SK-N-SH (cell line): ENCODE results near the gene BCHE.

Experiments
- CHD2 ChIP-seq: fragments of 150-350 bp; IDR thresholded peaks from 2 replicates; pipeline ENCODE4 v1.6.1; 2018; ENCODE audit warnings: low read length; ENCODE audit not compliant: partially characterized antibody
- FOXJ3 ChIP-seq: sonication (generic); formaldehyde crosslinking; IDR thresholded peaks from 2 replicates; pipeline ENCODE4 v1.5.1; 2020; ENCODE audit warnings: mild to moderate bottlenecking, missing genetic modification reagents
- GATA2 ChIP-seq: sonication (generic); formaldehyde crosslinking; IDR thresholded peaks from 2 replicates; pipeline ENCODE4 v1.5.0; 2020; ENCODE audit warnings: mild to moderate bottlenecking, missing genetic modification reagents
- JUND ChIP-seq: IDR thresholded peaks from 2 replicates; pipeline ENCODE4 v1.4.0; 2012
- MXI1 ChIP-seq: IDR thresholded peaks from 2 replicates; pipeline ENCODE4 v1.6.1; 2012; ENCODE audit warnings: mild to moderate bottlenecking, low read depth, low read length, improper control_type of control experiment
- NFIC ChIP-seq: IDR thresholded peaks from 2 replicates; pipeline ENCODE4 v1.4.0; 2012; ENCODE audit warnings: borderline replicate concordance
- RAD21 ChIP-seq: IDR thresholded peaks from 2 replicates; pipeline ENCODE4 v1.6.1; 2012; ENCODE audit warnings: mild to moderate bottlenecking, low read length
- SIN3A ChIP-seq: IDR thresholded peaks from 2 replicates; pipeline ENCODE4 v1.6.1; 2012; ENCODE audit warnings: low read depth, mild to moderate bottlenecking, low read length, moderate library complexity, borderline replicate concordance
- TCF12 ChIP-seq: IDR thresholded peaks from 2 replicates; pipeline ENCODE4 v1.4.0; 2012
- YY1 ChIP-seq: IDR thresholded peaks from 2 replicates; pipeline ENCODE4 v1.4.0; 2012; ENCODE audit warnings: low read depth, mild to moderate bottlenecking
- TF ChIP-seq, protein P1 (sequence below): fragments of 200-600 bp; sonication (generic); IDR thresholded peaks from 2 replicates; pipeline ENCODE4 v1.6.1; 2017; ENCODE audit warnings: antibody characterized with exemption, mild to moderate bottlenecking, moderate library complexity
- TF ChIP-seq, protein P2 (sequence below): IDR thresholded peaks from 2 replicates; pipeline ENCODE4 v1.4.0; 2012; ENCODE audit warnings: low read depth
- TF ChIP-seq, protein P3 (sequence below): IDR thresholded peaks from 2 replicates; pipeline ENCODE4 v1.6.1; 2012; ENCODE audit warnings: mild to moderate bottlenecking, low read depth, low read length, moderate library complexity
- TF ChIP-seq, protein P4 (sequence below): IDR thresholded peaks from 2 replicates; pipeline ENCODE4 v1.4.0; 2012; ENCODE audit warnings: low read depth, borderline replicate concordance

DNA sequence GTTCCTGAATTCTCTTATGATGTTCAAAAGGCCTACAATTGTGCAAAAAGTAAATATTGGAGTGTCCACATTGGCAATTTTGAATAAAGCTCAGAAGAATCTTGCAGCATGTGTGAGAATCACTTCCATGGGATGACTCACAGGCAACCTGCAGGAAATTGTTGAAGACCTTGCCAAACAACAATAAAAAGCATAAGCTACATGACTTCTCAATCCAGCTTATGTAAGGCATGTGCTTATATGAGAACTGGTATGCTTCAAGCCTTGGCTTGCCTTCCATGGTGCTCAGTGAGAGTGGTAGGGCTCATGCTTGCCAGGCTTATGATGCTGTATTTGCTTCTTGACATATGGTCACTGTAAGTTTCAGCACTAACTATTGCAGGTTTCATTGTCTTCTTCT, 18.4 kb upstream of the BCHE start:
- TF ChIP-seq, protein P1, sequence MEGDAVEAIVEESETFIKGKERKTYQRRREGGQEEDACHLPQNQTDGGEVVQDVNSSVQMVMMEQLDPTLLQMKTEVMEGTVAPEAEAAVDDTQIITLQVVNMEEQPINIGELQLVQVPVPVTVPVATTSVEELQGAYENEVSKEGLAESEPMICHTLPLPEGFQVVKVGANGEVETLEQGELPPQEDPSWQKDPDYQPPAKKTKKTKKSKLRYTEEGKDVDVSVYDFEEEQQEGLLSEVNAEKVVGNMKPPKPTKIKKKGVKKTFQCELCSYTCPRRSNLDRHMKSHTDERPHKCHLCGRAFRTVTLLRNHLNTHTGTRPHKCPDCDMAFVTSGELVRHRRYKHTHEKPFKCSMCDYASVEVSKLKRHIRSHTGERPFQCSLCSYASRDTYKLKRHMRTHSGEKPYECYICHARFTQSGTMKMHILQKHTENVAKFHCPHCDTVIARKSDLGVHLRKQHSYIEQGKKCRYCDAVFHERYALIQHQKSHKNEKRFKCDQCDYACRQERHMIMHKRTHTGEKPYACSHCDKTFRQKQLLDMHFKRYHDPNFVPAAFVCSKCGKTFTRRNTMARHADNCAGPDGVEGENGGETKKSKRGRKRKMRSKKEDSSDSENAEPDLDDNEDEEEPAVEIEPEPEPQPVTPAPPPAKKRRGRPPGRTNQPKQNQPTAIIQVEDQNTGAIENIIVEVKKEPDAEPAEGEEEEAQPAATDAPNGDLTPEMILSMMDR = no peak
- TF ChIP-seq, protein P2, sequence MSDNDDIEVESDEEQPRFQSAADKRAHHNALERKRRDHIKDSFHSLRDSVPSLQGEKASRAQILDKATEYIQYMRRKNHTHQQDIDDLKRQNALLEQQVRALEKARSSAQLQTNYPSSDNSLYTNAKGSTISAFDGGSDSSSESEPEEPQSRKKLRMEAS = no peak
- TF ChIP-seq TCF12 (no peak), NFIC (no peak), SIN3A (no peak), MXI1 (no peak), JUND (no peak), YY1 (no peak), CHD2 (no peak), RAD21 (no peak), FOXJ3 (CRISPR knock-in tag) (no peak), GATA2 (no peak)
- TF ChIP-seq, protein P3, sequence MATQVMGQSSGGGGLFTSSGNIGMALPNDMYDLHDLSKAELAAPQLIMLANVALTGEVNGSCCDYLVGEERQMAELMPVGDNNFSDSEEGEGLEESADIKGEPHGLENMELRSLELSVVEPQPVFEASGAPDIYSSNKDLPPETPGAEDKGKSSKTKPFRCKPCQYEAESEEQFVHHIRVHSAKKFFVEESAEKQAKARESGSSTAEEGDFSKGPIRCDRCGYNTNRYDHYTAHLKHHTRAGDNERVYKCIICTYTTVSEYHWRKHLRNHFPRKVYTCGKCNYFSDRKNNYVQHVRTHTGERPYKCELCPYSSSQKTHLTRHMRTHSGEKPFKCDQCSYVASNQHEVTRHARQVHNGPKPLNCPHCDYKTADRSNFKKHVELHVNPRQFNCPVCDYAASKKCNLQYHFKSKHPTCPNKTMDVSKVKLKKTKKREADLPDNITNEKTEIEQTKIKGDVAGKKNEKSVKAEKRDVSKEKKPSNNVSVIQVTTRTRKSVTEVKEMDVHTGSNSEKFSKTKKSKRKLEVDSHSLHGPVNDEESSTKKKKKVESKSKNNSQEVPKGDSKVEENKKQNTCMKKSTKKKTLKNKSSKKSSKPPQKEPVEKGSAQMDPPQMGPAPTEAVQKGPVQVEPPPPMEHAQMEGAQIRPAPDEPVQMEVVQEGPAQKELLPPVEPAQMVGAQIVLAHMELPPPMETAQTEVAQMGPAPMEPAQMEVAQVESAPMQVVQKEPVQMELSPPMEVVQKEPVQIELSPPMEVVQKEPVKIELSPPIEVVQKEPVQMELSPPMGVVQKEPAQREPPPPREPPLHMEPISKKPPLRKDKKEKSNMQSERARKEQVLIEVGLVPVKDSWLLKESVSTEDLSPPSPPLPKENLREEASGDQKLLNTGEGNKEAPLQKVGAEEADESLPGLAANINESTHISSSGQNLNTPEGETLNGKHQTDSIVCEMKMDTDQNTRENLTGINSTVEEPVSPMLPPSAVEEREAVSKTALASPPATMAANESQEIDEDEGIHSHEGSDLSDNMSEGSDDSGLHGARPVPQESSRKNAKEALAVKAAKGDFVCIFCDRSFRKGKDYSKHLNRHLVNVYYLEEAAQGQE = no peak
- TF ChIP-seq, protein P4, sequence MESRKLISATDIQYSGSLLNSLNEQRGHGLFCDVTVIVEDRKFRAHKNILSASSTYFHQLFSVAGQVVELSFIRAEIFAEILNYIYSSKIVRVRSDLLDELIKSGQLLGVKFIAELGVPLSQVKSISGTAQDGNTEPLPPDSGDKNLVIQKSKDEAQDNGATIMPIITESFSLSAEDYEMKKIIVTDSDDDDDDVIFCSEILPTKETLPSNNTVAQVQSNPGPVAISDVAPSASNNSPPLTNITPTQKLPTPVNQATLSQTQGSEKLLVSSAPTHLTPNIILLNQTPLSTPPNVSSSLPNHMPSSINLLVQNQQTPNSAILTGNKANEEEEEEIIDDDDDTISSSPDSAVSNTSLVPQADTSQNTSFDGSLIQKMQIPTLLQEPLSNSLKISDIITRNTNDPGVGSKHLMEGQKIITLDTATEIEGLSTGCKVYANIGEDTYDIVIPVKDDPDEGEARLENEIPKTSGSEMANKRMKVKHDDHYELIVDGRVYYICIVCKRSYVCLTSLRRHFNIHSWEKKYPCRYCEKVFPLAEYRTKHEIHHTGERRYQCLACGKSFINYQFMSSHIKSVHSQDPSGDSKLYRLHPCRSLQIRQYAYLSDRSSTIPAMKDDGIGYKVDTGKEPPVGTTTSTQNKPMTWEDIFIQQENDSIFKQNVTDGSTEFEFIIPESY = no peak
